ENCODE data around the gene AANAT. TPM values are rescaled to one million over a fixed set of nuclear protein-coding genes. Genes with fewer than 3 reads are reported as not detected.

The AANAT gene
- total RNA-seq, 2 donors from 2014 or later, result not detected

DNA sequence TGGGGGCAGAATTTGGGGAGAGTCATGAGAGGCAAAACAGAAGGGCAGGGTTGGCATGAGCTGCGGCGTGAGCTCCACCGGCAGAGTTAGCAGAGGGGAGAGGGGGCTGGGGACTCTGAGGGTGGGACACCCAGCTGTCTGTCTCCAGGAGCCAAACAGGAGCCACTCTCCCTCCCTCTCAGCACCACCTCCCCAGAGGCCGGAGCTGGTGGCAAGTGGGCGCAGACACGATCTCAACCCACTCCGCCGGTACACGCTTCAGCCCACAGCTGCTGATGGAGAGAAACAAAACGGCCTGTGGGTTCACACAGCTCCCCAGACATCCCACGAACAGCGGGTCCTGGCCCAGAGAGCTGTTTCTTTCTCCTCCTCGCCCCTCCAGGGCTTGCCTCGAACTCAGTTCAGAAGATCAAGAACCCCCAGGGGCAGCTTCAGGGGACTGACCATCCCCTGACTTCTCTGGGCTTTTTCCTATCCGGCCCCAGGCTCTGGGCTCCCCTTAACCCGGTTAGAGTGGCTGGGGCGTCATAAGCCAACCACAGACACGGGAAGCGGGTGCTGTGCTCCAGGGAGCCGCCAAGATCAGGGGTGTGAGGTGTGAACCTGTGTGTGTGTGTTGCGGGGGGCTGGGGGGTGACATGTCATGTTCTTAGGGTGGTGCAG is 26.2 kb downstream of the AANAT start:
- Histone ChIP-seq H3K27me3 (ENCODE audit: control insufficient read depth, insufficient read depth, low read length, poor library complexity, severe bottlenecking) (no peaks in the 10 kb centered on the region), H3K9ac (ENCODE audit: extremely low read depth, low read length, poor library complexity, severe bottlenecking) (no peak overlapping the region), H3K4me1 (ENCODE audit: control insufficient read depth, insufficient read depth, low read length) (no peaks in the 10 kb centered on the region), H3K36me3 (ENCODE audit: control insufficient read depth, insufficient read depth, low read length) (no peaks in the 10 kb centered on the region), H3K9me3 (ENCODE audit: control insufficient read depth, low read length) (no peaks in the 10 kb centered on the region), H3K27ac (ENCODE audit: low read depth, low read length) (no peak overlapping the region), H3K4me3 (ENCODE audit: low read length) (no peak overlapping the region)
- TF ChIP-seq, protein P1, sequence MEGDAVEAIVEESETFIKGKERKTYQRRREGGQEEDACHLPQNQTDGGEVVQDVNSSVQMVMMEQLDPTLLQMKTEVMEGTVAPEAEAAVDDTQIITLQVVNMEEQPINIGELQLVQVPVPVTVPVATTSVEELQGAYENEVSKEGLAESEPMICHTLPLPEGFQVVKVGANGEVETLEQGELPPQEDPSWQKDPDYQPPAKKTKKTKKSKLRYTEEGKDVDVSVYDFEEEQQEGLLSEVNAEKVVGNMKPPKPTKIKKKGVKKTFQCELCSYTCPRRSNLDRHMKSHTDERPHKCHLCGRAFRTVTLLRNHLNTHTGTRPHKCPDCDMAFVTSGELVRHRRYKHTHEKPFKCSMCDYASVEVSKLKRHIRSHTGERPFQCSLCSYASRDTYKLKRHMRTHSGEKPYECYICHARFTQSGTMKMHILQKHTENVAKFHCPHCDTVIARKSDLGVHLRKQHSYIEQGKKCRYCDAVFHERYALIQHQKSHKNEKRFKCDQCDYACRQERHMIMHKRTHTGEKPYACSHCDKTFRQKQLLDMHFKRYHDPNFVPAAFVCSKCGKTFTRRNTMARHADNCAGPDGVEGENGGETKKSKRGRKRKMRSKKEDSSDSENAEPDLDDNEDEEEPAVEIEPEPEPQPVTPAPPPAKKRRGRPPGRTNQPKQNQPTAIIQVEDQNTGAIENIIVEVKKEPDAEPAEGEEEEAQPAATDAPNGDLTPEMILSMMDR (conservative IDR thresholded peaks at IDR 0.05), result no peak
- H3K9me3 Mint-ChIP-seq, result no peaks in the 10 kb centered on the region
- DNase-seq, result no peak
- peak overlapping the region; percentile 39 for H3K27ac Mint-ChIP-seq
- H3K27me3 Mint-ChIP-seq (ENCODE audit: insufficient read depth), result no peaks in the 10 kb centered on the region
- H3K4me3 Mint-ChIP-seq, result no peak overlapping the region
- WGBS, 2 experiments (ENCODE audit: insufficient coverage in 1 of 2, insufficient read length in 1 of 2), result 87 to 89% methylated on average over 11 to 21 of the region's 21 CpGs
- peaks cover 21% of the 10 kb centered on the region for H3K4me1 Mint-ChIP-seq
- H3K36me3 Mint-ChIP-seq (ENCODE audit: low read depth), result no peaks in the 10 kb centered on the region

DNA sequence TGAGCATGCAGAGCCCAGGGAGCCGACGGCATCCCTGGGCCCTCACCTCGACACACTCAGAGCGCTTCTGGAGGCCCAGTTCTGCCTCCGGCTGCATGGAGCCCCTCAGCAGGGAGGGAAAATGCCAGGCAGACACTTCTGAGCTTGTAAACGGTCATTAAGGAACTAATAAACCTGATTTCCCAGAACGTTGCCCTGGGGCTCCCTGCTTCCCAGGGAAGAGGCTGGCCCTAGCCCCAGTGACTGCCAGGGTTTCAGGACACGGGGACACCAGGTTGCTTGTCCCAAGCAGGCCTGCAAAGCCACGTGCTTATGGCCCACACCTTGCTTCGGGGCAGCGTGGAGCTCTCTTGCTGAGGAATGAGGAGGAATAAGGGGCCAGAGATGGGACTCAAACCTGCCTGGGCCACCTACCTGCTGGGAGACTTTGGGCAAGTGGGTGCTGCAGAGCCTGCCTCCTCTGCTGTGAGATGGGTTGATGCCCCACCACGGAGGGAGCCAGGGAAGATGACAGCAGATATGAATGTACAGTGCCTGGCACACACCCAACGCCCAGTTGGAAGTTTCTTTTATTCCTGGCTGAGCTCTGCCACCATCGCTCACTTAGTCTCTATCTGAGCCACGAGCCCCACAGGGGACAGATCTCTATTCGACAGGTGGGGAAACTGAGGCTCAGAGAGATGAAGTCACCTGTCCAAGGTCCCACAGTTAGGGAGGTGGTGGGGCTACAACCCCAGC is 28.4 kb downstream of the AANAT start:
- no peak overlapping the region for H3K9ac ChIP-seq (ENCODE audit: extremely low read depth, low read length, poor library complexity, severe bottlenecking)
- no peaks in the 10 kb centered on the region for H3K27me3 ChIP-seq (ENCODE audit: control insufficient read depth, insufficient read depth, low read length, poor library complexity, severe bottlenecking)
- no peak overlapping the region for H3K27ac ChIP-seq (ENCODE audit: low read depth, low read length)
- no peaks in the 10 kb centered on the region for H3K4me1 ChIP-seq (ENCODE audit: control insufficient read depth, insufficient read depth, low read length)
- 91 to 93% methylated on average over 13 to 16 of the region's 16 CpGs for WGBS, 2 experiments (ENCODE audit: insufficient coverage in 1 of 2, insufficient read length in 1 of 2)
- H3K9me3 ChIP-seq (ENCODE audit: control insufficient read depth, low read length), result no peaks in the 10 kb centered on the region
- no peaks in the 10 kb centered on the region for H3K36me3 ChIP-seq (ENCODE audit: control insufficient read depth, insufficient read depth, low read length)
- DNase-seq, result no peak
- no peak overlapping the region for H3K4me3 Mint-ChIP-seq
- no peak overlapping the region for H3K27ac Mint-ChIP-seq
- H3K27me3 Mint-ChIP-seq (ENCODE audit: insufficient read depth), result no peaks in the 10 kb centered on the region
- TF ChIP-seq, protein P1 (conservative IDR thresholded peaks at IDR 0.05), result no peak
- H3K4me3 ChIP-seq (ENCODE audit: low read length), result no peak overlapping the region
- H3K36me3 Mint-ChIP-seq (ENCODE audit: low read depth), result no peaks in the 10 kb centered on the region
- peaks cover 38% of the 10 kb centered on the region for H3K4me1 Mint-ChIP-seq
- H3K9me3 Mint-ChIP-seq, result no peaks in the 10 kb centered on the region

DNA sequence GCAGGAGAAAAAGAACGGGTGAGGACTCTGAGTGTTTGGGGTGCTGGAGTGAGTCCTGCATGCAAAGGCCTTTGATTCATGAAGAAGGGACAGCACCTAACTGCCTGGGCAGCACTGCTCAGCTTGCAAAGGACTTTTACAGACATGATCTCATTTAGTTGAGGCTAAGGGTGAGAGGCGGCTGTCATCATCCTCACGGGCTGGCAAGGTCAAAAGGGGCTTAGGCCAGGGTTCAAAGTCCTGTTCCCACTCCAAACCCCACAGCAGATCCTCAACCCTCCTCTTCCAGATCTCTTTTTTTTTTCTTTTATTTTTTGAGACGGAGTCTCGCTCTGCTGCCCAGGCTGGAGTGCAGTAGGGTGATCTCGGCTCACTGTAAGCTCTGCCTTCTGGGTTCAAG is 29.1 kb downstream of the AANAT start:
- 91 to 96% methylated on average over 6 of the region's 6 CpGs for WGBS, 2 experiments (ENCODE audit: insufficient coverage in 1 of 2, insufficient read length in 1 of 2)
- no peaks in the 10 kb centered on the region for H3K27me3 Mint-ChIP-seq (ENCODE audit: insufficient read depth)
- no peaks in the 10 kb centered on the region for H3K4me1 ChIP-seq (ENCODE audit: control insufficient read depth, insufficient read depth, low read length)

More for the DNA sequence above, 29.1 kb downstream of the AANAT start:
- Mint-ChIP-seq H3K4me1 (peaks cover 40% of the 10 kb centered on the region), H3K4me3 (no peak overlapping the region), H3K36me3 (ENCODE audit: low read depth) (no peaks in the 10 kb centered on the region), H3K9me3 (no peaks in the 10 kb centered on the region), H3K27ac (no peak overlapping the region)
- TF ChIP-seq, protein P1 (conservative IDR thresholded peaks at IDR 0.05), result no peak
- Histone ChIP-seq H3K4me3 (ENCODE audit: low read length) (no peak overlapping the region), H3K27me3 (ENCODE audit: control insufficient read depth, insufficient read depth, low read length, poor library complexity, severe bottlenecking) (no peaks in the 10 kb centered on the region), H3K9me3 (ENCODE audit: control insufficient read depth, low read length) (no peaks in the 10 kb centered on the region), H3K36me3 (ENCODE audit: control insufficient read depth, insufficient read depth, low read length) (no peaks in the 10 kb centered on the region), H3K27ac (ENCODE audit: low read depth, low read length) (no peak overlapping the region), H3K9ac (ENCODE audit: extremely low read depth, low read length, poor library complexity, severe bottlenecking) (no peak overlapping the region)
- no peak for DNase-seq

Measured in endodermal cell (in vitro differentiated cells).